Measurements from ENCODE around the gene VAV2.

Gene VAV2

GRCh38 chr9:133956520-133957076 lies 35.5 kb downstream of the VAV2 start:
- H3K4me3 ChIP-seq (ENCODE audit: low read depth, low read length) = no peak overlapping the region

GRCh38 chr9:133955821-133956411 lies 36.2 kb downstream of the VAV2 start:
- no peak overlapping the region for H3K4me3 ChIP-seq (ENCODE audit: low read depth, low read length)

- H3K4me3 ChIP-seq (ENCODE audit: low read depth, low read length) = no peak overlapping the region
Measured at GRCh38 chr9:133954862-133955529, 37.1 kb downstream of the VAV2 start.

GRCh38 chr9:133953976-133954709 lies 38.0 kb downstream of the VAV2 start:
- no peak overlapping the region for H3K4me3 ChIP-seq (ENCODE audit: low read depth, low read length)

GRCh38 chr9:133953621-133953975 lies 38.5 kb downstream of the VAV2 start:
- no peak overlapping the region for H3K4me3 ChIP-seq (ENCODE audit: low read depth, low read length)

- no peak overlapping the region for H3K4me3 ChIP-seq (ENCODE audit: low read depth, low read length)
Measured at GRCh38 chr9:133952598-133953550, 39.2 kb downstream of the VAV2 start.

- H3K4me3 ChIP-seq (ENCODE audit: low read depth, low read length) = no peak overlapping the region
Measured at GRCh38 chr9:133951265-133951664, 40.9 kb downstream of the VAV2 start.

- H3K4me3 ChIP-seq (ENCODE audit: low read depth, low read length) = no peak overlapping the region
Measured at GRCh38 chr9:133950629-133951111, 41.5 kb downstream of the VAV2 start.

GRCh38 chr9:133950192-133950591 lies 41.9 kb downstream of the VAV2 start:
- H3K4me3 ChIP-seq (ENCODE audit: low read depth, low read length) = no peak overlapping the region

- no peak overlapping the region for H3K4me3 ChIP-seq (ENCODE audit: low read depth, low read length)
Measured at GRCh38 chr9:133949486-133950061, 42.5 kb downstream of the VAV2 start.

GRCh38 chr9:133948561-133949485 lies 43.3 kb downstream of the VAV2 start:
- H3K4me3 ChIP-seq (ENCODE audit: low read depth, low read length) = no peak overlapping the region

GRCh38 chr9:133948131-133948530 lies 44.0 kb downstream of the VAV2 start:
- H3K4me3 ChIP-seq (ENCODE audit: low read depth, low read length) = no peak overlapping the region

- no peak overlapping the region for H3K4me3 ChIP-seq (ENCODE audit: low read depth, low read length)
Measured at GRCh38 chr9:133946840-133947486, 45.2 kb downstream of the VAV2 start.

GRCh38 chr9:133945977-133946753 lies 46.0 kb downstream of the VAV2 start:
- no peak overlapping the region for H3K4me3 ChIP-seq (ENCODE audit: low read depth, low read length)

GRCh38 chr9:133945314-133945975 lies 46.7 kb downstream of the VAV2 start:
- H3K4me3 ChIP-seq (ENCODE audit: low read depth, low read length) = no peak overlapping the region

- no peak overlapping the region for H3K4me3 ChIP-seq (ENCODE audit: low read depth, low read length)
Measured at GRCh38 chr9:133944746-133945135, 47.4 kb downstream of the VAV2 start.
